GM18499 (cell line): ENCODE data around the gene CEBPE.
"Not testable (repeated sequence)": the region's sequence is repeated elsewhere in the genome, so short reads cannot be mapped to it uniquely, and the experiment has no call there.

Experiments used
- ATAC-seq: cut with Tn5 transposase; IDR thresholded peaks from one replicate; pipeline ENCODE4 v1.9.1; 2021; ENCODE audit warnings: moderate number of reproducible peaks; ENCODE audit not compliant: insufficient read depth, unreplicated experiment

The CEBPE gene

GRCh38 chr14:23123419-23123818 lies 4.4 kb upstream of the CEBPE start:
- ATAC-seq: no peak

- ATAC-seq: no peak
Measured at GRCh38 chr14:23122086-23122485, 3.0 kb upstream of the CEBPE start.

DNA sequence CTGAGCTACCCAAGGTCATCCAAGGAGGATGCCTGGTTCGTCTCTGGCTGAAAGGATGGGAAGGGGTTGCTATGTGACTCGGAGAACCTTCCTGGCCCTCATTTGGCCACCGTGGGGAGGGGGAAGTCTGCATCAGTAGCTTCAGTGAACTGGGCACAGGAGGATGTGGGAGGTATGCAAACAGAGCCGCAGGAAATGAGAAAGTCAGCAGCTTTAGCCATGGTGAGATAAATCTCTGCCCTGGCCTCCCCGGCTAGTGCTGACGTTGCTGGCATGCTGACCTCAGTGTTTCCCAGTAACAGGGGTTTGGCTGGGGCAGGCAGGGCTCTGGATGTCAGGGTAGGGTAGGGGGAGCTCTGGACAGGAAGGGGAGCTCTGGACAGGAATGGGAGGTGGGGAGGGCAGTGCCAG lies 2.3 kb upstream of the CEBPE start:
- ATAC-seq: no peak

- peak; percentile 65 for ATAC-seq
Measured at GRCh38 chr14:23120541-23121251, 1.6 kb upstream of the CEBPE start.

- ATAC-seq: no peak
Measured at GRCh38 chr14:23119363-23120327, 590 bp upstream of the CEBPE start.

DNA sequence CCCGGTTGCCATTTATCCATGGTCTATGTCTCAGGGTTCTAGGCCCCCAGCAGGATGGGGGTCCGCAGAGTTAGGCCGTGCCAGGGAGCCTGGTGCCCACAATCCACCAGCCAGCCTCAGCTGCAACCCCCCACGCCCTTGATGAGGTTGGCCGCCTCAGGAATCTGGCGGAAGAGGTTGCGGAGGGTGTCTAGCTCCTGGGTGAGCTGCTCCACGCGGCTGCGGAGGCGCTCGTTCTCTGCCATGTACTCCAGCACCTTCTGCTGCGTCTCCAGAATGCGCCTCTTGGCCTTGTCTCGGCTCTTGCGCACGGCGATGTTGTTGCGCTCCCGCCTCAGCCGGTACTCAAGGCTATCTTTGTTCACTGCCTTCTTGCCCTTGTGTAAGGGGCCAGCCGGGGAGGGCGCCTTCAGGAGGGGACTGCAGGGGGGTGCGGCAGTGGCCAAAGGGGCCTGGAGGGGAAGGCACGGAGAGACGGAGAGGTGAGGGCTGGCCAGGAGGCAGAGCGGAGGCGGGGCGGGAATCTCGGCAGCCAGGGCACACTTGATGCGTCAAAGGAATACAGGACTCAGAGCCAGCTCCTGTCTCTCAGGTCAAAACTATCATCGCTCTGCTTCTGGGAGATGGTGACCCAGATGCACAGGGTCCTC lies 1.6 kb downstream of the CEBPE start:
- ATAC-seq: no peak

- ATAC-seq: no peak
Measured at GRCh38 chr14:23115918-23116317, 3.1 kb downstream of the CEBPE start.

- no peak for ATAC-seq
Measured at GRCh38 chr14:23115039-23115731, 3.9 kb downstream of the CEBPE start.

DNA sequence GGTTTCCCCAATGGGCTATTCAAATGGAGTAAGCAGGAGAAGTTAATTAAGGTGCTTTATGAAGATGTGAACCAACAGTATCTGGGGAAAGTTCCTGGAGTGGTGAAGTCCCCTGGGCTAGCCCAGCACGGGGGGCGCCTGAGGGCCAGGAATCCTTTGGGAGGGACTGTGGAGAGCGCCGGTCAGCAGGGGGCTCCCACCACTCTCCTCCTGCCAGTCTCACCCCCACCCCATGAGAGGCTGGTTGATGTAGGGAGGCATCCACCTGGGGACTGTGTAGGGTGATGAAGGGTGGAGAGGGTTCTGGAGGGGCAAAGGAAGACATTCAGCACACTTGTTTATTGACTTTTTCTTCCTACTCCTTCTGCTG lies 4.4 kb downstream of the CEBPE start:
- ATAC-seq: no peak

DNA sequence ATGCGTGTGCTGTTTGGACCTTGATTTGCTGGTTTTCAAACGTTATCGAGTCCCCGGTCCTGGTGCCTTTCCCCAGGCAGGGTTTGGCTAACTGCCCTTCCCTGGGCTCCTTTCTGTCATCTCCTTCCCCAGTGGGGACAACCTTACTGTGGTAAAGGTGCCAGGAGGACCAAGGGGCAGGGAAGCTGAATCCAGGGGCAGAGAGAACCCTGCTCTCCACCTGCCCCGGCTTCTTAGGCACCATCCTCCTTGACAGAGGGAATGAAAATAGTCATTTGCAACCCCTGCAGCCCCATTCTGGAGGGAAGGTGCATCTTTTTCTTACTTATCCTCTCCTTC lies 5.0 kb downstream of the CEBPE start:
- no peak for ATAC-seq

DNA sequence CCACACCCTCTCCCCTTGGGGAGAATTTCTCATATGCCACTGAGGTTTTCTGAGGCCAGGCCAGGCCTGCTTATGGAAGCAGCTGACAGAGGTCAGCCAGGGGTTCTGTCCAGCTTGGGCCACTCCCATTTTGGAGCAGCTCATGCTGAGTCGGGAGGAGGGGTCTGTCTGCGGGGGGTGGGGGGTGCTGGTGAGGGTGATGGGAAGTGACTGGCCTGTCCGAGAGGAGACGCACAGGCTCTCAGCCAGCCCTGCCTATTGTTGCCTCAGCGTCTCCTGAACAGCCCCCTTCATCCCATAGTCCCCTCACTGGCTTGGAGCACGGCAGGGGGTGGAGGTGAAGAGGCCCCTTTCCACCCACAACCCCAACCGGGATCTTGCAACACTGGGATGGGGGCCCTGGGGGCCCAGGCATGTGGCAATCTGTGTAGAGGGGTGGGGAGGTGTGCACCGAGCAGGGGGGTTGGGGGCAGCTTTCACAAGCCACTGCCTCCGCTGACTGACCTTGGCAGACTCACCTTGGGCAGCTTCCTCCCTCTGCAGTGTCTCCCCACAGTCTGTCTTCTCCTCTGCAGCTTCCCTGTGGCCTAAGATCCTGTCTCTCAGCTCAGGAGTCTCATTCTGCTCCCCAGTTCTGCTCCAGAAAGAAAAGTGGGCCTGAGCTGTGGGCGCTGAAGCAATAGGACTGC lies 5.5 kb downstream of the CEBPE start:
- no peak for ATAC-seq

DNA sequence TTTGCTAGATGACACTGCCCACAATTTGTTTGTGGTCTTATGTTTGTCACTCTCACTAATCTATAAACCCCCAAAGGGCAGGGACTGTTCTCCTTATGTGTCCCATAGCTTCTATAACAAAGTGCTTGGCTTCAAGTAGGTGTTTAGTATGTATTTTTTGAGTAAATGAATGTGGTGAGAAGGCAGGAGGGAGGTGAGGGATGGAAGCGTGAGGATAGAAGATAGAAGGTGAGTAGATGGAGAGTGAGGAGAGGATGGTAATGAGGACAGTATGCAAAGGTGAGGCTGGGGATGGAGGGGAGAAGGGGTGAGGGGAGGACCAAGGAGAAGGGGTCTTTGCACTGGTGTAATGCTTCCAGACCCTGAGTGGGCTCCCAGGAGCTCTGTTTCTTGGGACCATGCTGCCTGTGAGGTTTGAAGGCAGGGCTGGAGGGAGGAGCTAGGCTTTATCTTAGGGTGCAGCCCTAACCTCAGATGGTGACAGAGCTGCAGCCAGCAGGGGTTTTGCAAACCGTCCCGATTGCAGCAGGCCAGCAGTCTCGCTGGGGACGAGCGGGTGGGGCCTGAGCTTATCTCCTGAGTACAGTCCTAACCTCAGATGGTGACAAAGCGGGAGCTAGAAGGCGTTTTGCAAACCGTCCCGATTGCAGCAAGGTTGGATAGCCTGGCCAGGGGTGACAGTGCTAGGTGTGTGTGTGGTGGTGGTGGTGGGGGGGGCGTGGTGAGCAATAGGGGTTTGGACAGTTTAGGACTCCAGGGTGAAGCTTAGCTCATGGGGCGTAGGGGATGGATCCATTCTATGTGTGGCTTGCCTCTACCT lies 6.5 kb downstream of the CEBPE start:
- no peak for ATAC-seq

GRCh38 chr14:23110579-23111365 lies 8.3 kb downstream of the CEBPE start:
- no peak for ATAC-seq

DNA sequence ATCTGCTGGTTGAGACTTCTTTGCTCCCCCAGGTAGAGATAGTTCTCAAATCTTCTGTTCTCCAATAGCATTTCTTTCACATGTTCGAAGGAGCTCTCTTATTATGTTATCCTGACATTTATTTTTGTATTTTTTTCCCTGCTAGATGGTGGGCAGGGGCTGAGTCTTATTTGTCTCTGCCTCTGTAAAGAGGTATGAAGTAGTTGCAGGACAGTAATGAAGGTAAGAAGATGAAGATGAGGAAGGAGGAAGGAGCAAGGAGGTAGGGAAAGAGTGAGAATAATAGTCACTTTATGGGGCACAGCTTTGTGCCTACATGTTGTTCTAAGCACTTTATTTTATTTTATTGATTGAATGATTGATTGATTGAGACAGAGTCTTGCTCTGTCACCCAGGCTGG lies 9.3 kb downstream of the CEBPE start:
- ATAC-seq: no peak

- not testable (repeated sequence) for ATAC-seq
Measured at GRCh38 chr14:23108169-23108568, 10.9 kb downstream of the CEBPE start.

DNA sequence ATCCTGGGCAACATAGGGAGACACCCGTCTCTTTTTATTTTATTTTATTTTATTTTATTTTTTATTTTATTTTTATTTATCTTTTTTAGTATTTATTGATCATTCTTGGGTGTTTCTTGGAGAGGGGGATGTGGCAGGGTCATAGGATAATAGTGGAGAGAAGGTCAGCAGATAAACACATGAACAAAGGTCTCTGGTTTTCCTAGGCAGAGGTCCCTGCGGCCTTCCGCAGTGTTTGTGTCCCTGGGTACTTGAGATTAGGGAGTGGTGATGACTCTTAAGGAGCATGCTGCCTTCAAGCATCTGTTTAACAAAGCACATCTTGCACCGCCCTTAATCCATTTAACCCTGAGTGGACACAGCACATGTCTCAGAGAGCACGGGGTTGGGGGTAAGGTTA lies 11.4 kb downstream of the CEBPE start:
- not testable (repeated sequence) for ATAC-seq

GRCh38 chr14:23106747-23107045 lies 12.4 kb downstream of the CEBPE start:
- ATAC-seq: no peak

- ATAC-seq: no peak
Measured at GRCh38 chr14:23105348-23105824, 13.7 kb downstream of the CEBPE start.
